H9 (cell line): ENCODE results near the gene TMEM123. TPM values are rescaled to one million over a fixed set of nuclear protein-coding genes. Genes with fewer than 3 reads are reported as not detected.

Experiments
- DNase-seq: peaks from one replicate; pipeline ENCODE4 v3.0.0-alpha.2; 2017
- H2AFZ ChIP-seq: one replicate; pipeline ENCODE4 v1.6.1; 2013; ENCODE audit warnings: mild to moderate bottlenecking, low read length, control low read depth, moderate library complexity
- H2AK5ac ChIP-seq: 2 replicates; pipeline ENCODE4 v1.6.1; 2013; ENCODE audit warnings: low read length, control low read depth, mixed read lengths; ENCODE audit not compliant: insufficient read length
- H2BK120ac ChIP-seq: one replicate; pipeline ENCODE4 v1.6.1; 2013; ENCODE audit warnings: low read depth, mild to moderate bottlenecking, low read length, control low read depth, inconsistent platforms; ENCODE audit not compliant: poor library complexity, severe bottlenecking
- H2BK12ac ChIP-seq: 2 replicates; pipeline ENCODE4 v1.6.1; 2013; ENCODE audit warnings: low read length, control low read depth, mixed read lengths, low read depth; ENCODE audit not compliant: insufficient read length
- H2BK15ac ChIP-seq: 2 replicates; pipeline ENCODE4 v1.6.1; 2013; ENCODE audit warnings: low read depth, low read length, control low read depth
- H2BK20ac ChIP-seq: one replicate; pipeline ENCODE4 v1.6.1; 2013; ENCODE audit warnings: low read depth, mild to moderate bottlenecking, low read length, control low read depth, inconsistent platforms; ENCODE audit not compliant: poor library complexity, severe bottlenecking
- H2BK5ac ChIP-seq: 2 replicates; pipeline ENCODE4 v1.6.1; 2013; ENCODE audit warnings: low read length, control low read depth, mixed read lengths; ENCODE audit not compliant: insufficient read length
- H3K14ac ChIP-seq: 2 replicates; pipeline ENCODE4 v1.6.1; 2013; ENCODE audit warnings: low read length, control low read depth; ENCODE audit not compliant: insufficient read depth
- H3K18ac ChIP-seq: 2 replicates; pipeline ENCODE4 v1.6.1; 2013; ENCODE audit warnings: low read depth, mild to moderate bottlenecking, mixed read lengths, low read length, control low read depth; ENCODE audit not compliant: insufficient read length
- H3K23ac ChIP-seq: 2 replicates; pipeline ENCODE4 v1.6.1; 2013; ENCODE audit warnings: low read length, control low read depth, mixed read lengths, low read depth; ENCODE audit not compliant: insufficient read length
- H3K23me2 ChIP-seq: 2 replicates; pipeline ENCODE4 v1.6.1; 2013; ENCODE audit warnings: low read depth, mild to moderate bottlenecking, mixed read lengths, low read length, control low read depth; ENCODE audit not compliant: insufficient read length, poor library complexity, severe bottlenecking
- H3K27ac ChIP-seq: 2 replicates; pipeline ENCODE4 v1.5.1; 2013; ENCODE audit warnings: low read length, control low read depth, mixed read lengths, low read depth; ENCODE audit not compliant: insufficient read length
- H3K27me3 ChIP-seq: 2 replicates; pipeline ENCODE4 v1.6.1; 2013; ENCODE audit warnings: low read length, control low read depth, inconsistent platforms; ENCODE audit not compliant: insufficient read depth
- H3K4ac ChIP-seq: 2 replicates; pipeline ENCODE4 v1.6.1; 2013; ENCODE audit warnings: low read depth, mild to moderate bottlenecking, control low read depth, inconsistent platforms, low read length, moderate library complexity
- H3K4me1 ChIP-seq: 2 replicates; pipeline ENCODE4 v1.6.1; 2013; ENCODE audit warnings: low read length, control low read depth, inconsistent platforms; ENCODE audit not compliant: insufficient read depth
- H3K4me2 ChIP-seq: 2 replicates; pipeline ENCODE4 v1.6.1; 2013; ENCODE audit warnings: low read length, control low read depth, mixed read lengths; ENCODE audit not compliant: insufficient read length, insufficient read depth
- H3K56ac ChIP-seq: 2 replicates; pipeline ENCODE4 v1.6.1; 2013; ENCODE audit warnings: low read depth, mild to moderate bottlenecking, mixed read lengths, low read length, control low read depth; ENCODE audit not compliant: insufficient read length
- H3K79me1 ChIP-seq: 2 replicates; pipeline ENCODE4 v1.6.1; 2013; ENCODE audit warnings: low read depth, mild to moderate bottlenecking, moderate library complexity, low read length, control low read depth, inconsistent platforms; ENCODE audit not compliant: insufficient read depth, poor library complexity, severe bottlenecking
- H3K79me2 ChIP-seq: 2 replicates; pipeline ENCODE4 v1.6.1; 2013; ENCODE audit warnings: low read length, control low read depth, inconsistent platforms; ENCODE audit not compliant: insufficient read depth
- H3K9ac ChIP-seq: 2 replicates; pipeline ENCODE4 v1.6.1; 2013; ENCODE audit warnings: low read length, control low read depth, mixed read lengths; ENCODE audit not compliant: insufficient read length; ENCODE audit errors: extremely low read depth
- H3K9me3 ChIP-seq: one replicate; pipeline ENCODE4 v1.6.1; 2013; ENCODE audit warnings: low read depth, low read length, inconsistent platforms; ENCODE audit not compliant: control insufficient read depth
- H3T11ph ChIP-seq: one replicate; pipeline ENCODE4 v1.6.1; 2013; ENCODE audit warnings: mild to moderate bottlenecking, low read length, control low read depth, inconsistent platforms
- H4K20me1 ChIP-seq: one replicate; pipeline ENCODE4 v1.6.1; 2013; ENCODE audit not compliant: control insufficient read depth, insufficient read length, insufficient read depth
- H4K5ac ChIP-seq: 2 replicates; pipeline ENCODE4 v1.6.1; 2013; ENCODE audit warnings: low read depth, mild to moderate bottlenecking, mixed read lengths, low read length, control low read depth; ENCODE audit not compliant: insufficient read length
- H4K8ac ChIP-seq: replicated peaks from 2 replicates; pipeline ENCODE4 v1.6.1; 2013; ENCODE audit warnings: low read length, control low read depth, mixed read lengths, low read depth; ENCODE audit not compliant: insufficient read length
- H4K91ac ChIP-seq: 2 replicates; pipeline ENCODE4 v1.6.1; 2013; ENCODE audit warnings: low read depth, mild to moderate bottlenecking, moderate library complexity, mixed read lengths, low read length, control low read depth; ENCODE audit not compliant: insufficient read length
- H3K27ac Mint-ChIP-seq, 3 experiments: 2 replicates in 2 of 3; 3 replicates in 1 of 3; pipeline ENCODE4 v1.8.0; 2020 to 2021; ENCODE audit warnings: mixed read lengths in 3 of 3, mild to moderate bottlenecking in 1 of 3, moderate library complexity in 1 of 3
- H3K27me3 Mint-ChIP-seq: 2 replicates; pipeline ENCODE4 v1.8.0; 2021; ENCODE audit warnings: low read depth, mild to moderate bottlenecking, moderate library complexity, mixed read lengths
- H3K36me3 Mint-ChIP-seq, 3 experiments: 2 replicates in 2 of 3; 3 replicates in 1 of 3; pipeline ENCODE4 v1.8.0; 2020 to 2021; ENCODE audit warnings: low read depth in 3 of 3, mixed read lengths in 3 of 3; ENCODE audit not compliant: insufficient read depth in 1 of 3
- H3K4me1 Mint-ChIP-seq, 2 experiments: 2 replicates each; pipeline ENCODE4 v1.8.0; 2020; ENCODE audit warnings: mixed read lengths in 2 of 2
- H3K4me3 Mint-ChIP-seq, 2 experiments: 2 replicates in 1 of 2; 3 replicates in 1 of 2; pipeline ENCODE4 v1.8.0; 2020 to 2021; ENCODE audit warnings: mild to moderate bottlenecking in 2 of 2, mixed read lengths in 2 of 2, moderate library complexity in 1 of 2
- H3K9me3 Mint-ChIP-seq, 2 experiments: 2 replicates in 1 of 2; 3 replicates in 1 of 2; pipeline ENCODE4 v1.8.0; 2020; ENCODE audit warnings: mild to moderate bottlenecking in 2 of 2, mixed read lengths in 2 of 2, moderate library complexity in 1 of 2
- WGBS: extraction: QIAGEN DNeasy Blood & Tissue Kit; methylation state at CpG from one replicate; pipeline ENCODE4 v1.1.7; 2013; ENCODE audit warnings: missing lambda C conversion rate, low lambda C conversion rate, mixed read lengths; ENCODE audit not compliant: insufficient read length; ENCODE audit errors: extremely low coverage; 5-methylcytosine and 5-hydroxymethylcytosine counted together
- total RNA-seq: library from RNA; stranded (reverse); gene quantifications from 2 replicates; pipeline ENCODE4 v1.2.1, GENCODE V29; 2021
- TF ChIP-seq, protein P1 (sequence below): fragments of 200-600 bp; sonication (generic); conservative IDR thresholded peaks from 3 replicates; pipeline ENCODE4 v1.8.0; 2021; ENCODE audit warnings: antibody characterized with exemption, mild to moderate bottlenecking

TMEM123 gene
- total RNA-seq, 1 experiment from 2014 or later = 76.7 TPM

DNA sequence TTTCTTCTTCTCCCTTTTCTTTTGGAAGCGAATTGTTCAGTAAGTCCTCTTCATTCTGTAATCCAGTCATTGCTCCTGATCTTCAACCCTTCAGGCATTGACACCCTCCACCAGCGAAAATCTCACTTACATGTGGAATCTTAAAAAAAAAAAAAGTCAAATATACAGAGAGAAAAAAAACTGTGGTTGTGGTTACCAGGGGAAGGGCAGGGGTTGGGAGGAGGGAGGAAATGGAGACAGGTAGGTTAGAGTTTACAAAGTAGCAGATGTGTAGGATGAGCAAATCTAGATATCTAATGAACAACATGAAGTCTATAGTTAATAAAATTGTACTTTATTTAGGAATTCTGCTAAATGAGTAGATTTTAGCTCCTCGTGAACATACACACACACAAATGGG is 17.7 kb upstream of the TMEM123 start:
- H3K79me1 ChIP-seq = no peaks in the 10 kb centered on the region
- H3K9me3 Mint-ChIP-seq = no peaks in the 10 kb centered on the region
- H2BK5ac ChIP-seq = no peak overlapping the region
- H2BK120ac ChIP-seq = no peak overlapping the region
- no peak overlapping the region for H2BK20ac ChIP-seq
- H3K79me2 ChIP-seq = no peaks in the 10 kb centered on the region
- H3K9me3 ChIP-seq = no peaks in the 10 kb centered on the region
- no peaks in the 10 kb centered on the region for H3K4me1 ChIP-seq
- H2AFZ ChIP-seq = no peak overlapping the region
- H3K4me1 Mint-ChIP-seq = no peaks in the 10 kb centered on the region
- no peak overlapping the region for H3K23ac ChIP-seq
- no CpG with 5 or more reads among the region's 3 CpGs for WGBS
- H3K23me2 ChIP-seq = no peaks in the 10 kb centered on the region
- no peak overlapping the region for H4K91ac ChIP-seq
- no peak overlapping the region for H3K27ac Mint-ChIP-seq
- H3K18ac ChIP-seq = no peak overlapping the region
- no peaks in the 10 kb centered on the region for H3K27me3 ChIP-seq
- H3K36me3 Mint-ChIP-seq = no peaks in the 10 kb centered on the region
- no peak overlapping the region for H4K8ac ChIP-seq
- H3K56ac ChIP-seq = no peak overlapping the region
- no peak overlapping the region for H2BK15ac ChIP-seq
- H3K14ac ChIP-seq = no peak overlapping the region
- H3K4me2 ChIP-seq = no peak overlapping the region
- H3K4ac ChIP-seq = no peak overlapping the region
- no peak overlapping the region for H3T11ph ChIP-seq
- no peak for DNase-seq
- H4K5ac ChIP-seq = no peak overlapping the region
- H3K4me3 Mint-ChIP-seq = no peak overlapping the region
- no peak overlapping the region for H3K27ac ChIP-seq
- H2BK12ac ChIP-seq = no peak overlapping the region
- H3K27me3 Mint-ChIP-seq = no peaks in the 10 kb centered on the region; the same call in 1 of the 2 replicates
- no peaks in the 10 kb centered on the region for H4K20me1 ChIP-seq
- no peak overlapping the region for H2AK5ac ChIP-seq
- TF ChIP-seq, protein P1, sequence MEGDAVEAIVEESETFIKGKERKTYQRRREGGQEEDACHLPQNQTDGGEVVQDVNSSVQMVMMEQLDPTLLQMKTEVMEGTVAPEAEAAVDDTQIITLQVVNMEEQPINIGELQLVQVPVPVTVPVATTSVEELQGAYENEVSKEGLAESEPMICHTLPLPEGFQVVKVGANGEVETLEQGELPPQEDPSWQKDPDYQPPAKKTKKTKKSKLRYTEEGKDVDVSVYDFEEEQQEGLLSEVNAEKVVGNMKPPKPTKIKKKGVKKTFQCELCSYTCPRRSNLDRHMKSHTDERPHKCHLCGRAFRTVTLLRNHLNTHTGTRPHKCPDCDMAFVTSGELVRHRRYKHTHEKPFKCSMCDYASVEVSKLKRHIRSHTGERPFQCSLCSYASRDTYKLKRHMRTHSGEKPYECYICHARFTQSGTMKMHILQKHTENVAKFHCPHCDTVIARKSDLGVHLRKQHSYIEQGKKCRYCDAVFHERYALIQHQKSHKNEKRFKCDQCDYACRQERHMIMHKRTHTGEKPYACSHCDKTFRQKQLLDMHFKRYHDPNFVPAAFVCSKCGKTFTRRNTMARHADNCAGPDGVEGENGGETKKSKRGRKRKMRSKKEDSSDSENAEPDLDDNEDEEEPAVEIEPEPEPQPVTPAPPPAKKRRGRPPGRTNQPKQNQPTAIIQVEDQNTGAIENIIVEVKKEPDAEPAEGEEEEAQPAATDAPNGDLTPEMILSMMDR = no peak
- H3K9ac ChIP-seq = no peak overlapping the region
